ENCODE measurements around the gene PLCB2. TPM values are rescaled to one million over a fixed set of nuclear protein-coding genes. Genes with fewer than 3 reads are reported as not detected.

PLCB2 gene
- total and polyA plus RNA-seq, 2 donors (not counting 1 experiment from before 2014, with no cell fraction given): 166 to 312 TPM

GRCh38 chr15:40323953-40324937, 16.5 kb upstream of the PLCB2 start:
- peak overlapping the region; percentile 61 for H2AFZ ChIP-seq (ENCODE audit: insufficient read depth, low read depth, low read length, poor library complexity, severe bottlenecking)
- H3K9me3 ChIP-seq (ENCODE audit: control extremely low read depth in 1 of 3, control insufficient read depth in 2 of 3, insufficient read depth in 1 of 3, low read length in 2 of 3): peaks cover 0 to 2% (median 0%) of the 10 kb centered on the region in 3 donors
- Mint-ChIP-seq H3K27me3 (no peaks in the 10 kb centered on the region), H3K4me1 (peaks cover 29% of the 10 kb centered on the region), H3K9me3 (ENCODE audit: insufficient read depth) (no peaks in the 10 kb centered on the region), H3K4me3 (peak overlapping the region; percentile 85), H3K27ac (peak overlapping the region; percentile 50)
- ATAC-seq (ENCODE audit: low read depth): no peak
- H3K36me3 ChIP-seq (replicated peaks in 1 of 2; ENCODE audit: control extremely low read depth in 1 of 2, control insufficient read depth in 1 of 2, extremely low read depth in 1 of 2, insufficient read depth in 2 of 2, low read length in 1 of 2): no peaks in the 10 kb centered on the region
- intact Hi-C loops (cut with micrococcal nuclease): loop anchor here (1.0 to 5.0 kb wide), 11 partner anchors 14 to 907 kb away; partner anchors contain the start of genes ANKRD63, BMF, BUB1B and CHP1
- H3K4me3 ChIP-seq (ENCODE audit: control extremely low read depth in 1 of 5, extremely low read depth in 1 of 5, insufficient read depth in 1 of 5, low read depth in 2 of 5, low read length in 4 of 5): peak overlapping the region; percentile 38 to 71 (median 59)
- H4K20me1 ChIP-seq (ENCODE audit: control insufficient read depth, insufficient read depth, low read length, poor library complexity, severe bottlenecking): no peaks in the 10 kb centered on the region
- TF ChIP-seq EZH2 (IDR thresholded peaks at IDR 0.05; ENCODE audit: borderline replicate concordance, insufficient read depth, low read depth, low read length, poor library complexity, severe bottlenecking): no peak
- TF ChIP-seq CTCF (IDR thresholded peaks at IDR 0.05): no peak
- ChIA-PET CTCF (interaction anchor here (0.8 to 8.5 kb wide), 11 partner anchors 12 to 907 kb away, joined by 3 to 221 read pairs (median 8); partner anchors contain the start of genes CCDC9B, CHP1 and PLCB2), POLR2A (interaction anchor here (1.2 to 1.5 kb wide), 3 partner anchors 16 to 19 kb away, joined by 4 to 14 read pairs (median 5); partner anchors contain the start of gene PLCB2)
- no peaks in the 10 kb centered on the region for H3K79me2 ChIP-seq (ENCODE audit: control insufficient read depth, insufficient read depth, low read length)
- WGBS (ENCODE audit: insufficient coverage): under 1% methylated on average over 99 of the region's 101 CpGs
- peaks cover 0 to 2% (median 0%) of the 10 kb centered on the region in 4 experiments for H3K27me3 ChIP-seq (replicated peaks in 1 of 4; ENCODE audit: control extremely low read depth in 1 of 4, control insufficient read depth in 3 of 4, insufficient read depth in 4 of 4, low read length in 3 of 4)
- peak; percentile 62 for DNase-seq
- H3K9ac ChIP-seq (ENCODE audit: low read length): peak overlapping the region; percentile 66
- peaks cover 21 to 25% of the 10 kb centered on the region in 2 donors for H3K4me1 ChIP-seq (ENCODE audit: control insufficient read depth in 2 of 2, insufficient read depth in 2 of 2, low read length in 2 of 2)
- H3K27ac ChIP-seq (ENCODE audit: low read length in 2 of 2): no peak overlapping the region
- H3K4me2 ChIP-seq (replicated peaks; ENCODE audit: low read depth, low read length, poor library complexity, severe bottlenecking): peak overlapping the region; percentile 92
